Cerebellar nuclear complex (tissue), 1 donor: Measurements from ENCODE around the gene ZNF507.
"Not testable (repeated sequence)": the region's sequence is repeated elsewhere in the genome, so short reads cannot be mapped to it uniquely, and the experiment has no call there.

Experiments used
- DNase-seq, 2 experiments: peaks; one replicate each; lab custom pipeline; 2025; lab: John Stamatoyannopoulos, UW

Gene ZNF507

DNA sequence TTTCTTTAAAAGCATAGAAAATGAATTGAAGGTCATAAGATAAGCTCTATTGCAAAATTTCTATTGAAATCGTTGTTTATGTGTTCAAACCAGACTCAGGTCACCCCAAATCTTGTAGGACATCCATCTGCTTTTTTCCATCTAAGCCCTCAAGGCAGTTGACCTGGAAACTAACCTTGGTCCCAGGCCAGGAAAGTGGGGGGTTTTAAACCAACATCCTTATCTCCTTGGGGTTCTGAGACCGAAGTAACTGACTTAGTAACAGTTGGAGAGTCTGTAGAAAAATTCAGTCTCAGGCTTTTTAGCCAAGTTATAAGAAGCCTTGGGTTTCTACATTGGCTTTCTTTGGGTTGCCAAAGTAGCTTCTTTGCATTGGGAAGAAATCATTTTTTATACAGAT lies 23.4 kb downstream of the ZNF507 start:
- DNase-seq = no peak

DNA sequence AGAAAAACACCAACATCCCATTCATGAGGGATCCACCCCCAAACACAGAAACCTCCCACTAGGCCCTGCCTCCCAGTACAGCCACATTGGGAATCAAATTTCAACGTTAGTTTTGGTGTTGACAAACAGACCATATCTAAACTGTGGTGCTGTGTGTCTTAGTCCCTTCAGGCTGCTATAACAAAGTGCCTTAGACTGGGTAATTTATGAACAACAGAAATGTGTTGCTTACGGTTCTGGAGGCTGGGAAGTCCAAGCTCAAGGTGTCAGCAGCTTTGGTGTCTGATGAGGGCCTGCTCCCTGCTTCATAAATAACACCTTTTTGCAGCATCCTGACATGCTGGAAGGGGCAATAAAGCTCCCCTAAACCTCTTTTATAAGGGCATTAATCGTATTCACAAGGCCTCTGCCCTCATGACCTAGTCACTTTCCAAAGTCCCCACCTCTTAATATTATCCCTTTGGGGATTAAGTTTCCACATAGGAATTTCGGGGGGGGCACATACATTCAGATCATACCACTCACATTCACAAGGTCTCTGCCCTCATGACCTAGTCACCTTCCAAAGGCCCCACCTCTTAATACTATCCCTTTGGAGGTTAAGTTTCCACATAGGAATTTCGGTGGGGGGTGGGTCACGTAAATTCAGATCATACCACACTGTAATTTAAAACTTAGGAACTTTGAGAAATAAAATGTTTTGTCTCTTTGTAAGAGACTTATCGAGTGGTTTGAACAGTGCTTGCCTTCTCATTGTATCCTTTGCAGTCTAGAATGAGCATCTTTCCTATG lies 27.5 kb downstream of the ZNF507 start:
- no peak for DNase-seq

DNA sequence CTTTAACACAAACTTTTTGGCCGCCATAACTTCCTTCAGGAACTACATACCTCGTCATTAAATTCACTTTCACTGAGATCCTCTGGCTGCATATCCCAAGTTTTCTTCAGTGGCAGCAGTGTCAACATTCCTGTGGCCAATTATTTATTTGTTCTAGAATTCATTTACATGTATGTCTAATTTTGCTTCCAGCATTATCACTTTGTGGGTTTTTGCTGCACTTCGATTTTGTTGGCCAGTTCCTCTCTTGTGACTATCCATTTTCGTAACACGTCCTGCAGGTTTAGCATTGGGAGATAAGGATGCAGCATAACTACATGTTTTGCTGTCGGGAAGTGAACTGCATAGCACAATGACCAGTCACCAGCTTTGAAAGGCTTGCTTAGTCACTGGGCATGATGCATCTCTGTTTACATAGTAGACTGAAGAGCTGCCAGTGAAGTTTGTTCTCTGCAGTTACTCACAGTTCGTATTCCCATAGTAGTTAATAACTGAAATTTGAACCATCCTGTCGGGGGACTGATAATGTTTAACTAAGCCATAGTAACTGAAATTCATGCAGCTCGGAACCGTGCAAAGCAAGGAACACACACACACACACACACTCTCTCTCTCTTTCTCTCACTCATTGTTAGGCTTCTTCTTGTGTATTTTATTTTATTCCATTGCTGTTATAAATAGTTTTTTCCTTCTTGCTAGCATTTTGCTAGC lies 28.3 kb downstream of the ZNF507 start:
- no peak for DNase-seq

GRCh38 chr19:32374362-32374761 lies 29.0 kb downstream of the ZNF507 start:
- not testable (repeated sequence) for DNase-seq

DNA sequence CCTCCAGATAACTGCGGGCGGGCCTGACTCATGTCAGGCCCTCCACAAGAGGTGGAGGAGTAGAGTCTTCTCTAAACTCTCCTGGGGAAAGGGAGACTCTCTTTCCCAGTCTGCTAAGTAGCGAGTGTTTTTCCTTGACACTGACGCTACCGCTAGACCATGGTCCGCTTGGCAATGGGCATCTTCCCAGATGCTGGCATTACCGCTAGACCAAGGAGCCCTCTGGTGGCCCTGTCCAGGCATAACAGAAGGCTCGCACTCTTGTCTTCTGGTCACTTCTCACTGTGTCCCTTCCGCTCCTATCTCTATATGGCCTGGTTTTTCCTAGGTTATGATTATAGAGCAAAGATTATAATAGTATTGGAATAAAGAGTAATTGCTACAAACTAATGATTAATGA lies 31.7 kb downstream of the ZNF507 start:
- DNase-seq = not testable (repeated sequence)

DNA sequence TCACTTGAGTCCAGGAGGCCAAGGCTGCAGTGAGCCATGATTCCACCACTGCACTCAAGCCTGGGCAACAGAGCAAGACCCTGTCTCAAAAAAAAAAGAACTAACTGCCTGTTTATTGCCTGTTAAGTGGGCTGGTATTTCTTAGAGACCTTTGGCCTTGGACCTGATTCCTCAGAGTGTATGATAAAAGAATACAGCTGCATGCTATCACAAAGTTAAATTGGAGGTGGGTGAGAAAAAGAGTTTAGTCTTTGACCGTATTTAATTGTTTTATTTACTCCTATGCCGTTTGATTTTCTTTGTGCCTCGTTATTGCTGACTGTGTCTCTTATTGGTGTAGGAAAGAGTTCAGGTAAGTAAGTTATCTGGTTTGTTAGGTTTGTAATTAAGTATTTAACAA lies 34.9 kb downstream of the ZNF507 start:
- DNase-seq = no peak

DNA sequence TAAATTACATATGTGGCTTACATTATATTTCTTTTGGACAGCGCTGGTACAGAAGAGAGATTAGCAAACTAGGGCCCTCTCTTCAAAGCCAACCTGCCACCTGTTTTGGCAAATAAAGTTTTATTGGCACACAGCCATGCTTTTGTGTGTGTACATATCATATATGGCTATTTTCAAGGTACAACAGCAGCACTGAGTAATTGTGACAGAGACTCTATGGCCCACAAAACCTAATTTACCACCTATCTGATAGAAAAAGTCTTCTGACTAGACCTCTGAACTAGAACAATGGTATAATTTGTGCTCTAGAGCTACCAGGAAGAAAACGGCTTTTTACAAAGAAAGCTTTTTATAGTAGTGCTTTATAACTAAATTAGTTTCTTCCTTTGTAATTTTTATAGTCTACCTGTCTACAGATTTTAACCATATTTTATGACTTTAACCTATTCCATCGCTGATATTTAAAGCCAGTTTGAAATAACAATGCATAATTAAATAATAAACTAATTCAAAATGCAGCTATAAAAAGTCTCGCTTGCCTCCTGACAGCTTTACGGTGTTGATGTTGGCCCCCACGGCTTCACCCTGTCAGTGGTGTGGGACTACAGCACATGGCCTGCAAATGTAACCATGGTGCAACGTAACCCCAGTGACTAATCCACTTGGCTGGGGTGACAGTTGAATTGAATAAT lies 42.4 kb downstream of the ZNF507 start:
- DNase-seq = no peak

- no peak for DNase-seq
Measured at GRCh38 chr19:32388393-32388855, 43.0 kb downstream of the ZNF507 start.

GRCh38 chr19:32392901-32393300 lies 47.5 kb downstream of the ZNF507 start:
- no peak for DNase-seq

GRCh38 chr19:32396046-32396652 lies 50.7 kb downstream of the ZNF507 start:
- DNase-seq = no peak

DNA sequence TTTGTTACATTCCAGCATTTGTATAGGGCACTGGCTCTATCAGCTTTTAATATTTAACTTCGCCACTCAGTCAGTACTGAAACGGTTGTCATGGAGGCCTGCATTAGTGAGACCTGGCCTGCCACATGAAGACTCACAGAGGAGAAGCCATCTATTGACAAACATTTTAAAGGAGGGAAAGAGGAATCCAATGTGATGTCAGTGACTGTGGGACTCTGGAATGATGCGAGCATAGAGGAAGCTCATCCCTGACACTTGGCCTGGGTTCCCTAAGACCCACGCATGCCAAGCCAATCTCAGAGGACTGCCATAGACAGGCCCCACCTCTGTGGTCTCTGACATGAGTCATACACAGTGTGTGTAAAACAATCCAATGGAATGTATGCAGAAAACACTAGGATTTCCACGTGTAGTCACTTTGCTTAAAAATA lies 52.3 kb downstream of the ZNF507 start:
- no peak for DNase-seq

GRCh38 chr19:32401992-32402391 lies 56.6 kb downstream of the ZNF507 start:
- no peak for DNase-seq

DNA sequence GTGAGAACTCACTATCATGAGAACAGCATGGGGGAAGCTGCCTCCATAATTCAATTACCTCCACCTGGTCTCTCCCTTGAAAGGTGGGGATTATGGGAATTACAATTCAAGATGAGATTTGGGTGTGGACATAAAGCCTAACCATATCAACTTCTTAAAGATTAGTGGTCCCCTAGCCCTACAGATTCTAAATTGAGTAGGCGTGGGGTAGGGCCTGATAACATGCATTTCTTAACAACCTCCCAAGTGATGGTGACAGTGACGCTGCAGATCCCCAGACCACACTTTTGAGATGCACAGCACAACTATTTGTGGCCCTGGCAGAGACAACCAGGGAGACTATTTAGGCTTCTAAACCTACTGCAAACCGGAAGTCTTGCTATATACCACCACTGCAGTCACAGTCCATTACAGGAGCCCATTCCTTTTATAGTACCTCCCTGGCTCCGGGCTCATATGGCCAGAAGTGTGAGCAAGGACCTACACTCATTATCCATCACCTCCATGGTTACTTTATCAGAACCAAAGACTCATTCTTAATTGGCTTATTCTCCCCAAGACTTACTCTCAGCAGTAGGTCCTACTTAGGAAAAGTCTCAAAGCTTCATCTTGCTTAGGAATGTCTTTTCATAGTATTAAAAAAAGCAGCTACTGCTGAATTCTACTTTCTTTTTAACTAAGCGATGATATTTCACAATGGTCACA lies 58.0 kb downstream of the ZNF507 start:
- DNase-seq = no peak

- no peak for DNase-seq
Measured at GRCh38 chr19:32404213-32404932, 59.0 kb downstream of the ZNF507 start.

DNA sequence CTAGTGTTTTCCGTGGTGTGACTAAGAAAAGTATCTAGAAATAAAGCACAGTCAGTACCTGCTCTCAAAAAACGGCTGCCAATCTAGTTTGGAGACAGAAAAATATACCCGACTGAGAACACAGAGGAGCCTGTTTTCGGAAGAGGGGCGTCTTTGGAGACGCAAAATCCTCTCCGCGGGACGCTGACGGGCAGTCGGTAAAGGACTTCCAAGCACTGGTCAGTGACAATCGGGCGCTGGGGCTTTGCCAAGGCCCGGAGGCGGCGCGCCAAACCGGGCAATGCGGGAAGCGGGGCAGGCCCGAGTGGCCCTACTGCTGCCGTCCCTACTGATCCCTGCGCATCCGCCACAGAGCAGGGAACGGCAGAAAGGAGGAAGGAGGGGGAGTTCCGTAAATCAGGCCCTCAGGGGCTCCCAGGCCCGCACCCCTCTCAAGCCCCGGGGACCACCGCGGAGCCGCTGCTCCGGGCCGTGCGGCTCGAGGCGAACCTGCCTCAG lies 59.6 kb downstream of the ZNF507 start:
- DNase-seq = peak in 1 of 2 experiments; percentile 21

- DNase-seq = peak in 1 of 2 experiments; percentile 63
Measured at GRCh38 chr19:32405431-32406160, 60.2 kb downstream of the ZNF507 start, which contains the start of gene DPY19L3. TSS of gene DPY19L3 (plus strand) at chr19:32405770. CDS start at chr19:32408254, 2,484 bp downstream.

GRCh38 chr19:32406161-32407003 lies 61.0 kb downstream of the ZNF507 start:
- DNase-seq = no peak

DNA sequence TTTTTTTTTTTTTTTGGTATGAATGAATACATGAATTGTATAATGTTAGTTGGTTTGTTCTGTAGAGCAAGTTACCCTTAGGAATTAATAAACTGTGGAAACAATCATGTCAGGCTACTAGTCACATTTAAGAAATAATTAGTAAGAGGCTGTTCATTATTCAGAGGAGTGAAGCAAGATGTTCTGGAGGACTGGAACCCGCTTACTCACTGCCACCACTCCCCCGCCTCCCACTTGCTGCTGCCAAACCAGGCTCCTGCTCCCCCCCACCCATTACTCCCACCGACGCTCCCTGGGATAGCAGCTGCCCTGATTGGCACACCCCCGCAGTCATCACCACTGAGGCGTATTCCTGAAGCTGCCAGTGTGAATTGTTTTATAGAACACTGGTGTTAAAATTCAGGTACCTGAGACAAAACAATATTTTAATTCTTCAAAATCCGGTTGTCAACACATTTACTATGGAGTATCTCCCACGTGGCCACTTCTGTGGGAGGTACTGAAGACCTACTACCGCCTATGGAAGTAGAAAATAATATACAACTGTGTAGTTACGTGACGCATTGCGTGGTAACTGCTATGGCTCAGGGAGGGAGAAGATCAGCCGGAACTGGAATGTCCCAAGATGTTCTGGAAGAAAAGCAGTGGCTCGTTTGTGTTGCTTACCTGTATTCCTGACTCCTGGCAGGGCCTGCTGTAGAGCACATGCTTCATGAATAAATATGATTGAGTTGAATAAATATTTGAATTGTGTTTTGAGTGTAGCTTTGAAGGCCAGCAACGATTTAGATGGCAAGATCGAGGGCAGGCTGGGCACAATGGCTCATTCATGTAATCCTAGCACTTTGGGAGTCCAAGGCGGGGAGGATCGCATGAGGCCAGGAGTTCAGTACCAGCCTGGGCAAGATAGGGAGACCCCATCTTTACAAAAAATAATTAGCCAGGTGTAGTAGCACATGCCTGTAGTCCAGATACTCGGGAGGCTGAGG lies 61.9 kb downstream of the ZNF507 start:
- no peak for DNase-seq
